ENCODE results near the gene LRRC15. TPM values are rescaled to one million over a fixed set of nuclear protein-coding genes. Genes with fewer than 3 reads are reported as not detected.
A peak's percentile ranks its signal among the peaks of the same experiment; 100 is the strongest.

The LRRC15 gene
- total RNA-seq, 4 donors from 2014 or later, result 5.6 to 23.7 (median 9.6) TPM; not detected in 1

DNA sequence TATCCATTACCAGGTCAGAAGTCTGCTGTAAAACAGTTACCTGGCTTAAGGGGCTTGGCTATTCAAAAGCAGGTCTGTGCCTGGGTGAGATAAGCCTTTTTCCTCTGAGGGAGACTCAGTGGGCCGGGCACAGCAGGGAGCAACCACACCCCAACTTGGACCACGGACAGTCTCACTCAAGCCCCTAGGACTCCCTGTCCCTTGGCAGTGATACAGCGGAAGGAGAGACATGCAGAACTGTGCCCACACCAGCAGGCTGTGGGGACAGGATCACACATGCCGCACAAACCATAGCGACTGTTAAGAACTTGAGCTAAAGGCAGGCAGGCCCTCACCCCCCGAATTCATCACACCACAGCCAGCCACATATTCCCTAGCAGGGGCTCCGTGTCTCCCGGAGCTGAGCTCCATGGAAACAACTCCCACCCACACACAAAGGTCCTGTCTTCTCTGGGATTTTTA lies 32.4 kb upstream of the LRRC15 start:
- peaks cover 14% of the 10 kb centered on the region for H3K4me1 ChIP-seq
- H3K27me3 ChIP-seq, result peaks cover 23% of the 10 kb centered on the region
- H3K36me3 ChIP-seq, result no peaks in the 10 kb centered on the region
- H3K9me3 ChIP-seq, result no peaks in the 10 kb centered on the region
- no peak overlapping the region for H3K27ac ChIP-seq
- no peak overlapping the region for H3K4me3 ChIP-seq
- 80% methylated on average over 8 of the region's 8 CpGs for WGBS
- TF ChIP-seq, protein P1, sequence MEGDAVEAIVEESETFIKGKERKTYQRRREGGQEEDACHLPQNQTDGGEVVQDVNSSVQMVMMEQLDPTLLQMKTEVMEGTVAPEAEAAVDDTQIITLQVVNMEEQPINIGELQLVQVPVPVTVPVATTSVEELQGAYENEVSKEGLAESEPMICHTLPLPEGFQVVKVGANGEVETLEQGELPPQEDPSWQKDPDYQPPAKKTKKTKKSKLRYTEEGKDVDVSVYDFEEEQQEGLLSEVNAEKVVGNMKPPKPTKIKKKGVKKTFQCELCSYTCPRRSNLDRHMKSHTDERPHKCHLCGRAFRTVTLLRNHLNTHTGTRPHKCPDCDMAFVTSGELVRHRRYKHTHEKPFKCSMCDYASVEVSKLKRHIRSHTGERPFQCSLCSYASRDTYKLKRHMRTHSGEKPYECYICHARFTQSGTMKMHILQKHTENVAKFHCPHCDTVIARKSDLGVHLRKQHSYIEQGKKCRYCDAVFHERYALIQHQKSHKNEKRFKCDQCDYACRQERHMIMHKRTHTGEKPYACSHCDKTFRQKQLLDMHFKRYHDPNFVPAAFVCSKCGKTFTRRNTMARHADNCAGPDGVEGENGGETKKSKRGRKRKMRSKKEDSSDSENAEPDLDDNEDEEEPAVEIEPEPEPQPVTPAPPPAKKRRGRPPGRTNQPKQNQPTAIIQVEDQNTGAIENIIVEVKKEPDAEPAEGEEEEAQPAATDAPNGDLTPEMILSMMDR (IDR thresholded peaks at IDR 0.05), result no peak
- no peak for DNase-seq (ENCODE audit: low spot score in 2 of 2)

DNA sequence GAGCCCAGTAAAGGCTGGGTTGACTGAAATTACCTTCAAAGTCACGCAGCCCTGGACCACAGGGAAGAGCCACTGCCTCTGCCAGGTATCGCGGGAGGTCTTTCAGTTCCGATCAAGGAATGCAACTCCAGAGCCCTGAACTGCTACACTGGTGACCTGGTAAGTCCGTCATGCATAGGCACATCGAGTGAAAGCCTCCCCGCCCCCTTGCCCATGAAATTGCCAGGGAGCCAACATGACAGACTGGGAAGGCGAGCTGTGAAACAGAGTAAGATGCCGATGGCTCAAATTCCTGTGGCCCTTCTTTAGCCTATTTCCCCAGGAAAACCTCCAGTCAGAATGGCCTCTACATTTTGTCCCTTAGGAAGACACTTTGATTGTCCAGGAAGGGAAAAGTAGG lies 31.8 kb upstream of the LRRC15 start:
- Histone ChIP-seq H3K9me3 (no peaks in the 10 kb centered on the region), H3K27ac (no peak overlapping the region), H3K36me3 (no peaks in the 10 kb centered on the region), H3K4me1 (peaks cover 19% of the 10 kb centered on the region), H3K4me3 (no peak overlapping the region), H3K27me3 (peaks cover 26% of the 10 kb centered on the region)
- WGBS, result 90% methylated on average over 8 of the region's 9 CpGs
- DNase-seq (ENCODE audit: low spot score in 2 of 2), result no peak
- TF ChIP-seq POLR2AphosphoS5 (IDR thresholded peaks at IDR 0.05) (no peak), EP300 (IDR thresholded peaks at IDR 0.05) (no peak)
- TF ChIP-seq, protein P1 (IDR thresholded peaks at IDR 0.05), result no peak

DNA sequence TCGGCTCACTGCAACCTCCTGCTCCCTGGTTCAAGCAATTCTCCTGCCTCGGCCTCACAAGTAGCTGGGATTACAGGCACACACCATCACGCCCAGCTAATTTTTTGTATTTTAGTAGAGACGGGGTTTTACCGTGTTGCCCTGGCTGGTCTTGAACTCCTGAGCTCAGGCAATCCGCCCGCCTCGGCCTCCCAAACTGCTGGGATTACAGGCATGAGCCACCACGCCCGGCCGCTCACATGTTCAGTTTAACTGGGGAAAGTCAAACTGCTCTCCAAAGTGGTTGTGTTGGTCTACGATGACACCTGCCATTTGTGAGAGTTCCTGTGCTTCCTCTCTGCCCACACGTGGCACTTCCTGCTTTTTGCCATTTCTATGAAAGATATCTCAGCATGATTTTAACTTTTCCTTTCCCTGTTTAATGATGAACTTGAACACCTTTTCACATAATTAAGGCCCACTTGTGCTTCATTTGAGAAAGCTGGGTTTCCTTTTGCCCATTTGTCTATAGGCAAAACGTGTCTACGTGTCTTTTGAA lies 30.4 kb upstream of the LRRC15 start:
- peaks cover 26% of the 10 kb centered on the region for H3K27me3 ChIP-seq
- no peak overlapping the region for H3K4me3 ChIP-seq
- WGBS, result 94% methylated on average over 15 of the region's 15 CpGs
- H3K36me3 ChIP-seq, result no peaks in the 10 kb centered on the region
- H3K9me3 ChIP-seq, result no peaks in the 10 kb centered on the region
- TF ChIP-seq POLR2A (IDR thresholded peaks at IDR 0.05), result no peak
- no peak for TF ChIP-seq POLR2AphosphoS5 (IDR thresholded peaks at IDR 0.05)
- TF ChIP-seq, protein P1 (IDR thresholded peaks at IDR 0.05), result no peak
- TF ChIP-seq EP300 (IDR thresholded peaks at IDR 0.05), result no peak
- peaks cover 30% of the 10 kb centered on the region for H3K4me1 ChIP-seq
- H3K27ac ChIP-seq, result no peak overlapping the region
- no peak for DNase-seq (ENCODE audit: low spot score in 2 of 2)

DNA sequence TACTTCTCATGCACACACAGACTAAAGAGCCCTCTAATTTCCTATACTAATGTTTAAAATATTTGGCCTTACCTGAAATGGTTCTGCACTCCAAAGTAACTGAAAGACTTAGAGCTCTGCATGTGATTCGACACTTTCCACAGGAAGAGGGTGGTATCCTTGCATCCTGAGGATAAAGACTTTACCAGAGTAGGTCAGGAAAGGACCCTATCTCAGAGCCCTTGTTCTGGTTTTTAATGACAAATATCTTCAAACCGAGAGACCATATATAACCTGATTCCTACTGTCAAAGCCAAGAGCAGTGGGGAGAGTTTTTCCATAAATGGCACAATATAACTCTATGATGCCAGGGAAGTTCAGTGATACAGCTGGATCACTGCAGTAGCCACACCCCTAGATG lies 29.6 kb upstream of the LRRC15 start, which contains the start of gene GP5:
GP5 (minus strand) TSS at position 101 of the 400 bp plus-strand sequence. CDS start 984 bp downstream, outside the sequence.
- H3K4me3 ChIP-seq, result peak within 1 kb of the TSS; percentile 30
- no peaks in the 10 kb centered on the region for H3K36me3 ChIP-seq
- H3K27me3 ChIP-seq, result peaks cover 26% of the 10 kb centered on the region
- H3K9me3 ChIP-seq, result no peaks in the 10 kb centered on the region
- no peak for DNase-seq (ENCODE audit: low spot score in 2 of 2)
- H3K27ac ChIP-seq, result no peak within 1 kb of the TSS
- 71% methylated on average over 2 of the region's 2 CpGs for WGBS
- TF ChIP-seq EP300 (IDR thresholded peaks at IDR 0.05) (no peak), POLR2A (IDR thresholded peaks at IDR 0.05) (no peak), POLR2AphosphoS5 (IDR thresholded peaks at IDR 0.05) (no peak)
- TF ChIP-seq, protein P1 (IDR thresholded peaks at IDR 0.05), result no peak
- H3K4me1 ChIP-seq, result peaks cover 30% of the 10 kb centered on the region

DNA sequence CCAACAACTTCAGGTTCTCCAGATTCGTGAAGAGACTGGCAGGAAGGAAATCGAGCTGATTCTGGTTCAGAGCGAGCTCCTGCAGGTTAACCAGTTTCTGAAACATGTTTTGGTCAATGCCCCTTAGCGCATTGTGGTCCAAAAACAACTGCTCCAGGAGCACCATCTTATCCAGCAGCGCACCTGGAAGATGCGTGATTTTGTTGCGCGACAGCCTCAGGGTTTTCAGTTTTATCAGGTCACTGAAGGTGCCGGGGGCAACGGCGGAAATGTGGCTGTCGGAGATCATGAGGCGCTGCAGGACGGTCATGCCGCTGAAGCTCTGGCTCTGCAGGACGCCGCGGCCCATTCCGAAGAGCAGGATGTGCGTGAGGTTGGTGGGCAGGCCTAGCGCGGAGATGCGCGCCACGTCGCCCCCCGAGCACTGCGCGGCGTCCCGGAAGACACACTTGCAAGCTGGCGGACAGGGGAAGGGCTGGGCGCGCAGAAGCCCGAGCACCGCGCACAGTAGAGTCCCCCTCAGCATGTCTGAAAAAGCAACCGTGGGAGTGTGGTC lies 28.3 kb upstream of the LRRC15 start:
- Histone ChIP-seq H3K36me3 (no peaks in the 10 kb centered on the region), H3K9me3 (no peaks in the 10 kb centered on the region), H3K4me1 (peaks cover 30% of the 10 kb centered on the region), H3K27me3 (peaks cover 26% of the 10 kb centered on the region), H3K4me3 (peak overlapping the region; percentile 30), H3K27ac (no peak overlapping the region)
- WGBS, result 34% methylated on average over 10 of the region's 38 CpGs
- DNase-seq (ENCODE audit: low spot score in 2 of 2), result no peak
- TF ChIP-seq, protein P1 (IDR thresholded peaks at IDR 0.05), result no peak
- TF ChIP-seq POLR2A (IDR thresholded peaks at IDR 0.05) (no peak), POLR2AphosphoS5 (IDR thresholded peaks at IDR 0.05) (no peak), EP300 (IDR thresholded peaks at IDR 0.05) (no peak)

All from suprapubic skin (tissue), 4 donors.